ENCODE measurements around the gene DBNL.

Gene DBNL

DNA sequence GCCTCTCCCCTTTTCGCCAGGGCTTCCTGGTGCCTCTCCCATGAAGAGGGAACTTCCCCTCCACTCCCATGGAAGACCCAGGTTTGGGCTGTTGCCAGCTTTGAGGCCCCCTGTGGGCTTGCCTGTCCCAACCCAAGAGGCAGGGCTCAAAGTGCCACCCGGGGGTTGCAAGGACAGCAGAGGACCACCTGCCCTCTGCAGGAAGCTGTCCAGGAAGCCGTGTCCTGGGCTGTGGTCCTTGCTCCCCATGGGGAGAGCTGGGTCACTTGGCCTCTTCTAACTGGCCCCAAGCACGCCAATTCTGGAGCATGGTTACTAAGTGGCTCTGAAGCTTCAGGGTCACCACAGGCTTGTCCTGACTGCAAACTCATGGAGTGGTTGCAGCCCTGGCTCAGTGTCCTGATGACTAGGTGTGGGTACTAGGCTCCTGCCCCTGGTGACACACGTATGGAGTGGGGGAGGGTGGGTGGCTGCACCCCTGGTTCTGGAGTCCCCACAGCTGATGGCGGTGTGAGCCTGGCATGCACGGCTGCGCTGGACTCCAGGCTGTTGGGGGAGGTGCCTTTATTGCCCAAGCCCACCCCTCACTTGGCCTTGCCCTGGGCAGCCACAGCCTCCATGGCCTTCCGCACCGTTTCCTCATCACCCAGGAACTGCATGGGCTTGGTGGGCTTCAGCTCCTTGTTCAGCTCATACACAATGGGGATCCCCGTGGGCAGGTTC lies 17.8 kb downstream of the DBNL start:
- DNase-seq, result no peak

DNA sequence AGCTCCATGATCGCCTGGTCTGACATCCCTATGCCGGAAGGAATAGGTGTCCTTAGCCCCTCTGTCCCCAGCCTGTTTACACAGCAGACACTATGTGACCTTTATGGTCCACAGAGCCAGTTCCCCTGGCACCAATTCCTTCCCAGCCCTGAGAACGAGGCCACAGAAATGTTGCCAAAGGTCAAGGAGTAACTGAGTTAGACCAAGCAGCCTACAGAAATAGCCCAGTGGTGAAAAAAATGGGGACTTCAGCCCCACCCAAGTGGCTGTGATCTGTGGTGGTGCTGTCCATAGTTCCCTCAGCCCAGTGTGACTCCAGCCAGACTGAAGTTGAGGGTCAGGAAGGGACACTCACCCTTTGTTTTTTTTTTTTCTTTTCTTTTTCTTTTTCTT lies 18.4 kb downstream of the DBNL start:
- DNase-seq, result no peak

DNA sequence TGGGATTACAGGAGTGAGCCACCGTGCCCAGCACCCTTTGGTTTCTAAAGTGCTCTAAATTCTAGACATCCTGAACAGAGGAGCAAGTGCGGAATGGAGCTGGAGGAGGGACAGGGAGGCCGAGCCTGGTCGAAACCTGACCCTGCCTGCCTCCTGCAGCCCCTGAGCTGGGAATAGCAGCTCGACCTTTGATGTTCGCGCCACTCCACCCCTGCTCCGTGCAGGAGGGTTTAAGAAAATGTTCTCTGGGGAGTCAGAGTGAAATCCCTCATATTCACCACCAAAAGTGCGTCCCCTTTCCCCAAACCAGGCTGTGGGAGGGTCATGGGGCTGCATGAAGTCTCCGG lies 19.0 kb downstream of the DBNL start:
- no peak for DNase-seq

DNA sequence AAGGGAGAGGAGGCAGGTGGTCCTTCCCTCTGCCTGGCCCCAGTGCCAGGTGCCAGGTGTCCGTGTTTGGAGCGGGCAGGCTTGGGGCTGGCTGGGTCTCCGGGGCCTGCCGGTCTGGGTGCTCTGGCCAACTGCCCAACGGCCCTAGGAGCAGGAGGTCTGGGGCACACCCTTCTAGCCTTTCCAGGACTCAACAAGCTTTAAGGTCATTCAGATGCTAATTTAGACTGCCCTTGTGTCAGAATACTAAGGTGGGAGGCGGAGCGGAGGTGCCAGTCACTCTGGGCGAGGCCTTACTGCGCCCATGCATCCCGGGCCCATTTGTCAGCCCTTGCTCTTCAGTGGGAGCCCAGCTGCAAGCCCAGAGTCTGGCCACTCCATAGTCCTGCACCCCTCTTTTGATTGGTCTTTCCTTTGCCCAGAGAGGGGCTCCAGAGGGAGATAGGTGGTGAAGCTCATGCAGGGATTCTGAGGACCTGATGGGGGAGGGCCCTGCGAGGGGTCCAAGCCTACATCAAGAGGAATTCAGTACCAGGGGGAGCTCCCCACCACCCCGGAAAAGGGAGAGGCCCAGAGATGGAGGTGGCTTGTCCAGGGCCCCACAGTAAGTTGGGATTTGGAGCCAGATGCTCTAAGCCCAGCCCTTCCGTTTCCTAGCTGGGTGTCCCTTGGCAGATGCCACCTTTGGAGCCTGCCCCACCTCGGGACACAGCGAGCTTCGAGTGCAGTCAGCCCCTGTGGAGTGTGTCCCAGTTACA lies 19.6 kb downstream of the DBNL start:
- no peak for DNase-seq

DNA sequence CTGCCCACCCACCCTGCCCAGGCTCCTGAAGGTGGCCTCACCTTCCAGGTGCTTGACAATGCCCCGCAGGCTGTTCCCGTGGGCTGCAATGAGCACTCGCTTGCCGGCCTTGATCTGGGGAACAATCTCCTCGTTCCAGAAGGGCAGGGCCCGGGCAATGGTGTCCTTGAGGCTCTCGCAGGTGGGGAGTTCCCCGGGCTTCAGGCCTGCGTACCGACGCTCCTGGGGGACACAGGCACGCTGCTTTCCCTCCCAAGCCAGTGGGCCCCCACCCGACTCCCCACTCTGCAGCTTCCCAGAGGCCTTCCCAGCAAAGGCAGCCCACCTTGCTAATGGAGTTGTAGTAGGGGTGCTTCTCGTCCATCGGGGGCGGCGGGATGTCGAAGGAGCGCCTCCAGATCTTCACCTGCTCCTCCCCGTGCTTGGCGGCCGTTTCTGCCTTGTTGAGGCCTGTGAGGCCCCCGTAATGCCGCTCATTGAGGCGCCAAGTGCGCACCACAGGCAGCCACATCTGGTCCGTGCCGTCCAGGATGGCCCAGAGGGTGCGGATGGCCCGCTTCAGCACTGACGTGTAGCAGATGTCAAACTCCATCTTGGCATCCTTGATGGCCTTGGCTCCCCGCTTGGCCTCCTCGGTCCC lies 20.4 kb downstream of the DBNL start:
- no peak for DNase-seq

DNA sequence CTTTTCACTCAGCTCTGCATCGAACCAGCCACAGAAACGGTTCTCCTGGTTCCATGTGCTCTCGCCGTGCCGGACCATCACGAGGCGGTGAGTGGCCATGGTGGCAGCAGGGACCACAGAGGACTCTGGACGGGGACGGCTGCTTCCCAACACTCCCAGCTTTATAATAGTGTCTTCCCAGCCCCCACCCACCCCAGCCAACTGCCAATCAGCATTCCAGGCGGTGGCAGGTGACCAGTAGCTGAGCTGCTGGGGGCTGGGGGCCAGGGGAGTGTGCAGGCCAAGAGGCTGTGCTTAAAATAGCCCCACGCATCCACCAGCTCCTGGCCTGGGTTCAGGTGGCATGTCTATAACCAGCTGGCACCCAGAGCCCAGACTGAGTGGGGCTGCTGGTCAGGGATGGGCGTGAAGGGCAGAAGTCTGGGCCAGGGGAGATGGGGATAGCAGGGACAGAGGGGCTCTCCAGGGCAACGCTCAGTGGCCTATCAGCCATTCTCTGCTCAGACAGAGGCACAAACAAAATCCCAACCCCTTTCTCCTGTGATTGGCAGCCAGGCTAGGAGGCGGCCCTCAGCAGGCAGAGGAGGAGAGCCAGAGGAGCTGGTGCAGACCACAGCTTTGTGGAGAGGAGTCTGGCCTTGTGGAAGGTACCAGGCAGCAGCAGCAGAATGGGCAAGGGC lies 21.1 kb downstream of the DBNL start, which contains the start of gene PGAM2:
PGAM2 (minus strand) TSS at position 137 of the 680 bp plus-strand sequence; CDS start at position 99, 38 bp downstream.
- DNase-seq, result peak in 1 of 2 experiments; percentile 48

DNA sequence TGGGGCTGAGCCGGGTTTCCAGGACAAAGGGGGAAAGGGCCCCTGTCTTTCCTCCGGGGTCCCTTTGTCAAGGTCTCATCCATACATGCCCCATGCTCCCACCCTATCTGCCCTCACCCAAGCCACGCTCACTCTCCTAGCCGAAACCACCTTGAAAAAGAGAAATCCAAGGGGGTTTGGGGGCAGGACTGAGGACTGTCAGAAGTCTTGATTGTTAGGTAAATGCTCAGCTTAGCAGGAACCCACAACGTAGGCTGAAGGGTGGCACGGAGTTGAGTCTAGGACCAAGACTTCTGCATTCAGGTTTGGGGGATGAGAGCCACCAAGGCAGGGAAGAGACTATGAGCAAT lies 21.6 kb downstream of the DBNL start:
- no peak for DNase-seq

DNA sequence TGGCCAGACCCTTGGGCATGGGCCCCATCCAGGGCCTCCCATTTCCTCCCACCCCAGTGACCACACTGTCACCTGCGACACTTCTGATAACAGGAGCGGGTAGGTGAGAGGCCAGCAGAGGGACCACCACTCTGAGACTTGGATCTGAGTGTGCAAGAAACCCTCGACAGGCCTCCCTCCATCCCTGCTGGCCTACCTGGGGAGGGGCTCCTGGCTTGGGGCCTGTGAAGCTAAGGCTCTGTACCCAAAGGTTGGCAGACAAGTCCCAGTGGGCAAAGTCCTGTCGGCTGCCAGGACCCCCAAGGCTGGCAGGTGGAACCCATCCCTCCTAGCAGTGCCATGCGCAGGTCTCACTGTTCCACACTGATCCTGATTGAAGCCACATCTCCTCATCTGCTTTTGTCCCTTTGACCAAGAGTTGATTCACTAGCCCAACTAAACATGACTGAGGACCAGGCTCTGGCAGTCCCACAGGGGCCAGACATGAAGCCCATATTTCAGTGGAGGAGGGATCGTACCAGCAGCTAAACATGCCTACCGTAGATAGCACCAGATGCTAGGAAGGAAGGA lies 22.1 kb downstream of the DBNL start:
- no peak for DNase-seq

DNA sequence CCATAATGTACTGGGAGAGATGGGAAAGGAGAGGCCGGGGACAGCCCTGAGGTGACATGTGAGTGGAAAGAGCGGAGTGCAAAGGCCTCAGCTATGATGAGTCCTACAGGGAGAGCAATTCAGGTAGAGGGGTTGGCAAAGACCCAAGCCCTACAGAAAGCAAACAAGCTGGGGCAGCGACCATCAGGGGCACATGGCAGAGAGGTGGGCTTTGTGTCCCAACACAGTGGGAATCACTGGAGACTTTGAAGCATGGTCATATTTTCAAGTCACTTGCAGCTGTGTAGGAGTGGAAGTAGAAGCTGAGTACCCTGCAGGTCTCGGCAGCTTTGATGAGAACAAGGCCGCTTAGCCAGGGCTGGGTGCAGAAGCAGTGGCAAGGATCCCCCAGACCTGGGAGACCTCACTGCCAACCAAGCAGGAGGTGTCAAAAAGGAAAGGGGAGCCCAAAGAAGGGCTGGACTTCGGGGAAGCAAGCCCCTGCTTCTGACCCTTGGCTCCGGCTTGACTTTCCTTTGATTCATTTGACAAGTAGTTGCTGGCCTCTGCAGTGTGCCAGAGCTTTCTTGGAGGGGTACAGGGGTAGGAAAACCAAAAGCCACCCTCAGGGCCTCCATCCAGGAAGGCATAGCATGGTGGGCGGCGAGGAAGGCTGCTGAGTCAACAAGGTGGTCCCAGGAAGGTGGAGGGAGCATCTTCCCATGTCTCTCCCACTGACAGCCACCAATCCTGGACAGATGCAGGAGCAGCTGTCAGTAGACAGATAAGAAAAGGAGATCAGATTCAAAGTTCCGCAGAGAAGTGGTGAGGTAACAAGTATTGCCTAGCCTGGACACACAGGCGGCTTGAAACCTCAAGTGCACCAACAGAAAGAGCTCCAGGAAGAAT lies 22.8 kb downstream of the DBNL start:
- DNase-seq, result no peak

DNA sequence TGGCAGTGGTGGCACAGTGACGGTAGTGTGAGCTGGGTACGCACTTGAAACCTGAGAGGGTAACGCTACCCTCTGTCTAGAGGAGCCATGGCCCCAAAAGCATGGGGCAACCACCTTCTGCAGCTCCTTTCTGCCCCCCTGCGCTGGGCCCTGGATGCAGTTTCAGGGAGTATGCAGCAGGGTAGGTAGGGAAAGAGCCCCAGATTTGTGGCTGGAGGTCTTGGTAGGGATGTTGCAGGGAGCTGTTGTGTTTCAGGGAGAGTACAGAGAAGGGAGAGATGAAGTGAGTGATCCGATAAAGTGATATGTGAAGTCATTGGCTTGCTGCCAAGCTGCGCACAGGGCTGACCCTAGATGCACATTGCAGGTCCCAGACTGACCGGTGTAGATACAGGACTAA lies 23.6 kb downstream of the DBNL start:
- DNase-seq, result no peak

DNA sequence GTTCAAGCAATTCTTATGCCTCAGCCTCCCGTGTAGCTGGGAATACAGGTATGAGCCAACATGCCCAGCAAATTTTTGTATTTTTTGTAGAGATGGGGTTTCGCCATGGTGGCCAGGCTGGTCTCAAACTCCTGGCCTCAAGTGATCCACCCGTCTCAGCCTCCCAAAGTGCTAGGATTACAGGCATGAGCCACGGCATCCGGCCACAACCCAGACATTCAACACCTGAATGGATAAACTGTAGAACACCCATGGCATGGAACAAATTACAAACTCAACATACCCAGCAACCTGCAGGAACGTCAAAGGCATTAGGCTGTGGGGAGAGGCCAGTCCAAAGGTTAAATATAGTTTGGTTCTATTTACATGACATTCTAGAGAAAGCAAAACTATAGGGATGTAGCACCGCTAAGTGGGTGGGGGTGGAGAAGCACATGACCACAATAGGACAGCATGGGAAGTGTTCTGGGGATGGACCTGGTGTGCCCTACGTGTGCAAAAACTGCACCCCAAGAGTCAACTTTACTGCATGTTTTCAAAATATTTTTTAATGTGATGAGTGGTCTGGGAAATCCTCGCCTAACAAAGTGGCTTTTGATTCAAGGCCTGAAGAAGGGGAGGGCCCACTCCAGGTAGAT lies 27.3 kb downstream of the DBNL start:
- no peak for DNase-seq

DNA sequence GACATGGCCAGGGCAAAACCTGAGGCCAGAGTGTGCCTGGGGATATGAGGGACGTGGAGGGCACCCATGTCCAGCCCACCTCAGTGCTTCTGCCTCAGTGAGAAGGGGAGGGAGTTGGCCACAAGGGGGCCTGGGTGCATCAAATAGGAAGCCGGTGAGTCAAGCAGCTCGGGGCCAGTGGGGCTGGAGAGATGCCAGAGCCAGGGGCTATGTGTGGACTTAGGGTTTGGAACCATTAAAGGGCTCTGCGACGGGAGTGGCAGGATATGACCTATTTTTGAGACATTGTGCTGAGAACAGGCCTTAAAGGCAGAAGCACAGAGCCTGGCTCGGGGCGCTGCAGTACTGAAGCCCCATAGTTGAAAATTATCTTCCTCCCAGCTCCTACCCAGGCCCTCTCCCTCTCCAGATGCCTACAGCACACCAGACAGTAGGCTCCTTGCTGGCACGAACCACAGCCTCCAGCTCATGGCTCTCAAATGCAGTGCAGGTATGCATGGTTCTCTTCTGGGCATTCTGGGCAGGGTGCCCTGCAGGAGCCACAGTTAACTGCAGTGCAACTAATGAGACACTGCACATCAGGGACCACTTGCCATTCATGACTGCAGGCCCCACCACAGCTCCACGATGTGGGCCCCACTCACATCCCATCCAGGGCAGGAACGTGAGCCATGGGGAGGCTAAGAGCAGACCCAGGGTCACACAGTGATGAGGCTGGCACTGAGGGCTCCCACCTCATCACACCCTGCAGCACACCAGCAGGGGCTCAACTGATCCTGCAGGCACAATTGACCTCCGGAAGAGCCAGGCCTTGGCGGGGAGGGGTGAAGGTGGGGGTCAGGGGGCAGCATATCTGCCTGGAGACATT lies 28.1 kb downstream of the DBNL start:
- DNase-seq, result peak; percentile 62 to 70

DNA sequence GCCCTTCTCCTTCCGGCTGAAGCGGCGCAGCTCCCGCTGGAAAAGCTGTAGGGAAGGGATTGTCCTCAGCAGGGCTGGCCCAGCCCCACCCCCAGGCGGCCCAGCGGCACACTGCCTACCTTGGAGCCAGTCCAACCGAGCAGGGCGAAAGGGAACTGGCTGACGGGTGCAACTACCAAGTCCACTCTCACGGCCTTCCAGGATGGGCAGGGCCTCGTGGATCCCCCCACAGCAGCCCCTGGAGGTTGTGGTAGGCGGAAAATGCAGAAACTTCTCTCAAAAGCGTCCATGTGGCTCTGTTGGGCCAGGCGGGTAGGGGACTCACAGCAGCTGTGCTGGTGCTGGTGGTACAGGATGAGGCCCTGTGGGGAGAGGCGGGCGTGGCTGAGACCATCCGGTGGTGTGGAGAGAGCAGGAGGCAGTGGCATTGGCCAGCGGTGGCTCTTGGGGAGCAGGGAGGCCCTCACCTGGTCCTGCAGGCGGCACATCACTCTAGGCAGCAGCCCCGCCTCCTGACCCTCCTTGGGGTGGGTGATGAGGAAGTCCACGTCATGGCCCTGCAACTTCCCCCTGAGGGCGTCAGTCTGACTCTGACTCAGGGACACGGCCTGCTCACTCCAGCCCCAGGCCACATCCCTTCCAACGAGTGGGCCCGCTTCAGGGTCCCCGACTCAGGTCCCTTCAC lies 29.3 kb downstream of the DBNL start:
- peak; percentile 61 to 76 for DNase-seq

DNA sequence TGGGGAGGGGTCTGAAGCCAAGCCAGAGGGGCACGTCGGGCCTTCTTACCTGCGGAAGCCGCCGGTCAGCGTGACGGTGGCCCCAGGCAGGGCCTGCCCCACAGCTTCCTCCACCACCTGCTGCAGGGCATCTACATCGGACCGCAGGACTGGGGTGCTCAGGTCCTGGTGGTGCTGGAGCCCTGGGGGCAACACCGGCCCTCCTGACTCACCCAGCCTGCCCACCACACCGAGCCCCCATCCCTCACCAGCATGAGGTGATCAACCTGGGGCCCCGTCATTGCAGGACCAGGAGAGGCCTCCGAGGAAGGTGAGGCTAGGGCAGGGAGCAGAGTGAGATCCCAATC lies 29.8 kb downstream of the DBNL start:
- no peak for DNase-seq

DNA sequence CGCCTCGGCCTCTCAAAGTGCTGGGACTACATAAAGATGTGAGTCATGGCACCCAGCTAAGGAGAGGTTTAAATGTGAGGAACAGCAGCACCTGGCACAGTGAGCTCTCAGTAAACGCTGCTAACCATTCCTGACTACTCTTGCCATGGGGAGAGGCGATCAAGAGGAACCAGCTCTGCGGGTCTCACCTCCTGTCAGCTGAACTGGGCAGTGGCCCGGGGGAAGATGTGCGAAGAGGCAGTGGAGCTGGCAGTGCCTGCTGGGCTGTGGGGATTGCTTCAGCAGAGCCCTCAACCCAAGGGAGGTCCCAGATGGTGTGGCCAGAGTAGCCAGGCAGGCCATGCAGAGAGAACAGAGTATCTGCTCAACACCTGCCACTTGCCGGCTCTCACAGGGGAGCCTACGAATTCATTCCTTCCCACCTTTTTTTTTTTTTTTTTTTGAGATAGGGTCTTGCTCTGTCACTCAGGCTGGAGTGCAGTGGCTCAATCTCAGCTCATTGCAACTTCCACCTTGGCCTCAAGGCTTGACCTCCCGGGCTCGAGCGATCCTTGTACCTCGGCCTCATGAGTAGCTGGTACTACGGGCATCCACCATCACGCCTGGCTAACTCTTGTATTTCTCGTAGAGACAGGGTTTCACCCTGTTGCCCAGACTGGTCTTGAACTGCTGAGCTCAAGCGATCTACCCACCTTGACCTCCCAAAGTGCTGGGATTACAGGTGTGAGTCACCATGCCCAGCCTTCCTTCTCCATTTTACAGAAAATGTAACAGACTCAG lies 31.0 kb downstream of the DBNL start:
- no peak for DNase-seq

DNA sequence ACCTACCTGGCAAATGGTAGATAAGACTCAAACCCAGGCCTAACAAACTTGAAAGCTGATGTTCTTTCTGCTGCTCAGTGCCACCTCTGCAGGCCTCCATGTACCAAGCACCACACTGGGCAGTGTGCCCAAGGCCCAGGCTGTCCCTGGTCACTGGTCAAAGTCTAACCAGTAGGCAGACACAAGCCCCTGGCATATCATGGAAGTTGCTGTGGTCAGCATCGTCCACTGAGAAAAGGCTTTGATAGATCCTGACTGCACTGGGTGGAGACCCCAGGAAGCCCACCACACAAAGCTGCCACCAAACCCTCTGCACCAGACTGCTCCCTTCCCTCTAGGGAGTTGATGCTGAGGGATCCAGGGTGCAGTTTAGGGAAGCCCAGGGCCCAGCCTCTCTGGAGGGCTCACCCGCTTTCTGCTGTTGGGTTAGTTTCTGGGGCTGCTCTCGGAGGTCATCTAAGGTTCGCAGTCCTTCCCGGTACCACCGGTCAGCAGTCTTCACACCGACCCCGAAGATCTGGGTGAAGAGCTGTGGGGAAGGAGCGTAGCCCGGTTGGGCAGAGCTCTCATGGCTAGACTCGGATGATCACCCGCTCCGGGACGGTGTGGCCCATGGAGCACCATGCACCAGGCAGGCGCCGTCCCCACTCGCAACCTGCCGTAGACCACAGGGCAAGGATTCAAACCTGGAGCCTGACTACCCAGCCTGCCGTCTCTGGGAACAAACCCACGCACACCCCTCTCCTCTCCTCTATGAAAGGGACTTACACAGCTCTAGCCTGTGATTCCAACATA lies 31.8 kb downstream of the DBNL start:
- DNase-seq, result no peak

DNA sequence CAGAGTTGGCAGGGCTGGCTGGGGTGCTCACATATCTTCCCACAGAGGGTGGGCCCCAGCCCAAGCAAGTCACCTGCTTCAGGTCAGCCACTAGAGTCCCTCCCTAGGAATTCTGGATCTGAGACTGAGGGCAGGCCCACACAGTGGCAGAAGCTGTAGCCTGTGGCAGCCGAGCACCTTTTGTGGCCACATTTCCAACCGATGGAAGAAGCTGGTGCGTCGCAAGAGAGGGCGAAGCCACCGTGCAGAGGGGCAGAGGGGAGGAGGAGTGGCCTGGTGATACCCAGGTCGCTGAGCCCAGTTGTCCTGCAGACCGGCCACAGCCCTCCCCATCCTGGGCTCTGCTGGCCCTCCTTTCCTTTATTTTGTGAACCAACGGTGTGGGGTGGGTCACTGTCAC lies 32.6 kb downstream of the DBNL start:
- DNase-seq, result no peak

DNA sequence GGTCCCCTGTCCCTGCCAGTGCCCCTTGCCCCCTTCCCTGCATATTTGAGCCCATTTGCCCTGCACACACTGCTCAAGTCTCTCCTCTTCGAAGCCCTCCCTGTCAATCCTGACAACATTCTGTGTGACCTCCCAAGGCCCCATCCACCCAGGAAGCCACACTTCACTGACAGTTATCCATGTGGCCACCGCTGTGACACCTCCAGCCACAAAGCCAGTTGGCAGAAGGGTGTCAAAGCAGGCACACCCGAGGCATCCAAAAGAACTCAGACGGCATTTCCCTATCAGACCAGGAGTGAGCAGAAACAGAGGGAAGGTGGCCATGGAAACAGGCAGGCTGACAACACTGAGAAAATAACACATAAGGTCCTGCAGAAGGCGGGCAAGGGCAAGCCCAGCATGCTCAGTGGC lies 33.2 kb downstream of the DBNL start:
- DNase-seq, result no peak

Data from activated T-cell treated with anti-CD3 and anti-CD28 coated beads, Interleukin-2, amount 50 U/mL, for 48 hours (primary cell).